OCI-LY7 (cell line): ENCODE data around the gene SPEF1.

ENCODE experiments used
- EZH2phosphoT487 ChIP-seq: fragments of 200-600 bp; sonication (generic); IDR thresholded peaks from 2 replicates; pipeline ENCODE4 v1.6.1; 2018; ENCODE audit warnings: low read depth, borderline replicate concordance, mild to moderate bottlenecking, mixed run types, antibody characterized with exemption, low read length, moderate library complexity, mixed read lengths
- TF ChIP-seq, protein P1 (sequence below): fragments of 200-600 bp; sonication (generic); conservative IDR thresholded peaks from 2 replicates; pipeline ENCODE4 v1.5.1; 2014; ENCODE audit warnings: mild to moderate bottlenecking, antibody characterized with exemption, low read length, moderate library complexity, mixed read lengths

DNA sequence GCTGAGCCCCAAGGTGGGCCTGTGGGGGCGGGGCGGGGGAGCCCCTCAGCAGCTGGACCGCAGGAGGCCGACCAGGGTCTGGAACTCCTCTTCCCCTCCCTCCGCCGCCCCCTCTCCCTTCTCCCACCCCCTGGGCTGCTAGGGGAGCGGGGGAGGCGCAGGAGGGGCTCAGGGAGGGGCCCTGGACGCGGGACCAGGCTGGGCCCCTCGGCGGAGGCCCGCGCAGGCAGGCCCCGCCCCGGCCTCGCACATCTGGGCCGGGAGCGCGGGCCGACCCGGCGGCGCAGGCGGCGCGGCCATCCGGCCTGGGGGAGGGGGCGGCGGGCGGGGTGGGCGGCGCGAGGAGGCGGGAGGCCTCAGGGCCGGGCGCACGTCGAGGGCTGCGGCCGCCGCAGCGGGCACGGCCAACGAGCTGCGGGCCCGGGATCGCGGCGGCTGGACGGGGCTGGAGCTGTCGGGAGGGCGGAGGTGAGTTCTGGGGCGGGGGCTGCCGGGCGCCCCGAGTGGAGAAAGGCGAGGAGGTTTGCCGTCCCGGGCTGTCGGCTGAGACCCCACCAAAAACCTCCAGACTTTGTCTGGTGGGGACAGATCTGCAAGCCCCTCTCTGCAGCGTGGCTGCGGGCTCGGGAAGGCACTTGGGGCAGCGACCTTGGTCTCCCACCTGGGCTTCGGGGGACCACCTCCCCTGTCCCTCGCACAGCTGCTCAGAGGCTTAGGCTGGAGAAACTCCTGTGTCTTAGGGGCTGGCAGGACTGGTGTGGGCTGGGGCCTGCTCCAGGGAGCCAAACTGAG lies 48.7 kb downstream of the SPEF1 start, which contains the start of gene HSPA12B:
- TF ChIP-seq, protein P1, sequence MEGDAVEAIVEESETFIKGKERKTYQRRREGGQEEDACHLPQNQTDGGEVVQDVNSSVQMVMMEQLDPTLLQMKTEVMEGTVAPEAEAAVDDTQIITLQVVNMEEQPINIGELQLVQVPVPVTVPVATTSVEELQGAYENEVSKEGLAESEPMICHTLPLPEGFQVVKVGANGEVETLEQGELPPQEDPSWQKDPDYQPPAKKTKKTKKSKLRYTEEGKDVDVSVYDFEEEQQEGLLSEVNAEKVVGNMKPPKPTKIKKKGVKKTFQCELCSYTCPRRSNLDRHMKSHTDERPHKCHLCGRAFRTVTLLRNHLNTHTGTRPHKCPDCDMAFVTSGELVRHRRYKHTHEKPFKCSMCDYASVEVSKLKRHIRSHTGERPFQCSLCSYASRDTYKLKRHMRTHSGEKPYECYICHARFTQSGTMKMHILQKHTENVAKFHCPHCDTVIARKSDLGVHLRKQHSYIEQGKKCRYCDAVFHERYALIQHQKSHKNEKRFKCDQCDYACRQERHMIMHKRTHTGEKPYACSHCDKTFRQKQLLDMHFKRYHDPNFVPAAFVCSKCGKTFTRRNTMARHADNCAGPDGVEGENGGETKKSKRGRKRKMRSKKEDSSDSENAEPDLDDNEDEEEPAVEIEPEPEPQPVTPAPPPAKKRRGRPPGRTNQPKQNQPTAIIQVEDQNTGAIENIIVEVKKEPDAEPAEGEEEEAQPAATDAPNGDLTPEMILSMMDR: no peak
- TF ChIP-seq EZH2phosphoT487: no peak
